HG02588 (cell line): ENCODE measurements around the gene STK17B.

Experiments
- ATAC-seq: cut with Tn5 transposase; IDR thresholded peaks from one replicate; pipeline ENCODE4 v1.9.1; 2021; ENCODE audit warnings: mild to moderate bottlenecking, moderate library complexity; ENCODE audit not compliant: unreplicated experiment

STK17B gene

GRCh38 chr2:196184921-196185320 lies 13.5 kb upstream of the STK17B start:
- ATAC-seq = no peak

- no peak for ATAC-seq
Measured at GRCh38 chr2:196183528-196184231, 12.3 kb upstream of the STK17B start.

GRCh38 chr2:196183172-196183473 lies 11.7 kb upstream of the STK17B start:
- ATAC-seq = no peak

- peak; percentile 95 for ATAC-seq
Measured at GRCh38 chr2:196182439-196183171, 11.2 kb upstream of the STK17B start.

GRCh38 chr2:196181484-196181883 lies 10.1 kb upstream of the STK17B start:
- no peak for ATAC-seq

GRCh38 chr2:196177124-196177523 lies 5.7 kb upstream of the STK17B start:
- ATAC-seq = no peak

GRCh38 chr2:196176142-196176738 lies 4.9 kb upstream of the STK17B start:
- peak; percentile 61 for ATAC-seq

- no peak for ATAC-seq
Measured at GRCh38 chr2:196174404-196174803, 3.0 kb upstream of the STK17B start.

GRCh38 chr2:196173505-196173904 lies 2.1 kb upstream of the STK17B start:
- no peak for ATAC-seq

- no peak for ATAC-seq
Measured at GRCh38 chr2:196172951-196173350, 1.6 kb upstream of the STK17B start.

- ATAC-seq = no peak
Measured at GRCh38 chr2:196171946-196172345, 568 bp upstream of the STK17B start.

- ATAC-seq = peak; percentile 9
Measured at GRCh38 chr2:196170606-196171247, 651 bp downstream of the STK17B start.

- no peak for ATAC-seq
Measured at GRCh38 chr2:196170213-196170605, 1.2 kb downstream of the STK17B start.

- no peak for ATAC-seq
Measured at GRCh38 chr2:196169516-196169915, 1.9 kb downstream of the STK17B start.

- ATAC-seq = no peak
Measured at GRCh38 chr2:196168181-196168580, 3.2 kb downstream of the STK17B start.

- no peak for ATAC-seq
Measured at GRCh38 chr2:196167666-196168065, 3.7 kb downstream of the STK17B start.

GRCh38 chr2:196166876-196167275 lies 4.5 kb downstream of the STK17B start:
- ATAC-seq = no peak

- no peak for ATAC-seq
Measured at GRCh38 chr2:196165016-196165415, 6.4 kb downstream of the STK17B start.

- no peak for ATAC-seq
Measured at GRCh38 chr2:196163285-196163684, 8.1 kb downstream of the STK17B start.

- ATAC-seq = no peak
Measured at GRCh38 chr2:196162586-196163175, 8.7 kb downstream of the STK17B start.

- ATAC-seq = no peak
Measured at GRCh38 chr2:196160946-196161345, 10.4 kb downstream of the STK17B start.
